Activated T-cell treated with anti-CD3 and anti-CD28 coated beads, Interleukin-2, amount 50 U/mL, for 24 hours (primary cell): ENCODE data around the gene EIF1AD.
A peak's percentile ranks its signal among the peaks of the same experiment; 100 is the strongest.

Experiments
- DNase-seq: peaks from one replicate; pipeline ENCODE4 v3.0.0-alpha.2; 2020
- H3K27ac Mint-ChIP-seq: 2 replicates; pipeline ENCODE4 v1.8.0; 2020; ENCODE audit warnings: mild to moderate bottlenecking, mixed read lengths
- H3K27me3 Mint-ChIP-seq: 2 replicates; pipeline ENCODE4 v1.8.0; 2020; ENCODE audit warnings: mixed read lengths
- H3K36me3 Mint-ChIP-seq: 2 replicates; pipeline ENCODE4 v1.8.0; 2020; ENCODE audit warnings: low read depth, mixed read lengths
- H3K4me1 Mint-ChIP-seq: 2 replicates; pipeline ENCODE4 v1.8.0; 2020; ENCODE audit warnings: low read depth, mixed read lengths
- H3K4me3 Mint-ChIP-seq: 2 replicates; pipeline ENCODE4 v1.8.0; 2020; ENCODE audit warnings: mild to moderate bottlenecking, moderate library complexity, mixed read lengths
- H3K9me3 Mint-ChIP-seq: 2 replicates; pipeline ENCODE4 v1.8.0; 2020; ENCODE audit warnings: mixed read lengths

The EIF1AD gene

DNA sequence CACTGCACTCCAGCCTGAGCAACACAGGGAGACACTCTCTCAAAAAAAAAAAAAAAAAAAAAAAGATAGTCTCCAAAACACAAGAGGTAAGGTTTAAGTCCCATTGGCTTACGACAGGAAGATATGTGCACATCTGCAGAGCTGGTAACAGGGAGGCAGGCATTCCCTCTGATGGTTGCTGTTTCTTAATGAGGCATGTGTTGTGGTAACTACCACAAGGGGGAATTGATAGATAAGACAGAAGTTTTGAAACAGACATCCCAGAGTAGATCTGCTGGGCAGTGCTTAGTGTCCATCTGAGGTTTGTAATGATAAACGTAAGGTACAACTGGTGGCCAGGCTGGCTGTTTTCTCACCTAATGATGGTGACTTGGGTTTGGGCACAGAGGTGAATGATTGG is 4.7 kb downstream of the EIF1AD start:
- no peaks in the 10 kb centered on the region for H3K27me3 Mint-ChIP-seq
- peaks cover 24% of the 10 kb centered on the region for H3K4me1 Mint-ChIP-seq
- H3K4me3 Mint-ChIP-seq: no peak overlapping the region
- H3K27ac Mint-ChIP-seq: peak overlapping the region; percentile 85
- peaks cover 76% of the 10 kb centered on the region for H3K36me3 Mint-ChIP-seq
- DNase-seq: no peak
- H3K9me3 Mint-ChIP-seq: no peaks in the 10 kb centered on the region

DNA sequence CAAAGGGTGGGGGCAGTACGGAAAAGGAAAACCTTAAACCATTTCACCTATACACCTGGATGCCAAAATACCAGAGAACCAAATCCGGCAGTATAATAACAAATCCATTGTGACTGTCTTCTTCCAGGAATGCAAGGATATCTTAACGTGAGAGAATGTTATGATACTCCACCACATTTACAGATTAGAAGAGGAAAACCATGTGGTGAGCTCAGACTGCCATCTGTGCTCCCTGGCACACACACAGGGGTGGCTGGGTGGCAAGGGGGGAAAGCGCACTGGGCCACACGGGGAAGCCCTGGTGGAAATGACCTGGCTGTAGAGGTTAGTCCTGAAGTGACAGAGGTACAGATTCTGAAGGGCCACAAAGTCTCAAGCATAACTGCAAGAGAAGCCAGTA is 9.9 kb downstream of the EIF1AD start:
- Mint-ChIP-seq H3K27me3 (no peaks in the 10 kb centered on the region), H3K27ac (no peak overlapping the region), H3K4me1 (peaks cover 7% of the 10 kb centered on the region), H3K36me3 (peaks cover 43% of the 10 kb centered on the region), H3K4me3 (no peak overlapping the region), H3K9me3 (no peaks in the 10 kb centered on the region)
- DNase-seq: no peak

DNA sequence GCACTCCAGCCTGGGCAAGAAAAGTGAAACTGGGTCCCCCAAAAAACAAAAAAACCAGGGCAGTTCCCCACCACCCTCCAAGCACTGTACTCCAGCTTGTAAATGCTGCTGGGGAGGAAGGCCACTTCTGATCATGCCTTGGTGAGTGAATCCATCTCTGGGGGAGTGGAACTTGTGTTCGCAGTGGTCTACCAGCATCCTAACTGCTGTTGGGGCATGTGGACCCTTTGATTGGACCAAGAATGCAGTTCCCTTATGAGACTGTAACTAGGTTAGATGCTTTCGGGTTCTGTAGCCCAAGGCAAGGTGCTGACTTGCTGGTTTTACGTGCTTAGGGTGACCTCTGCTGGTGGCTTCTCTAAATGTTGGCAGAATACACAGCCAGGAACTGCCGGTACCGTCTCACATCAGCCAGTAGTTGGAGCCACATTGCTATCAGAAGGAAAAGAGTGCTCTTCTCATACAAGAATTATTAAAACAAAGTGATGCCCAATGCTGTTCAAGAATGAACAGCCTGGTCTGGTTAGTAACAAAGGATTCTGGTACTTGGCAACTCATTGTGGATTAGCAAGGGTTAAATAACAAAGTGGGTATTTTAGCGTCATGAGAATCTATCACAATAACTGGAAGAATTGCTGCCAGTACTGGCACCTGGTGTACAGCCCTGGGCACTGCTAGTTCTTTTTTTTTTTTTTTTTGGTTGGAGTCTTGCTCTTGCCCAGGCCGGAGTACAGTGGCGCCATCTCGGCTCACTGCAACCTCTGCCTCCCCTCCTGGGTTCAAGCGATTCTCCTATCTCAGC is 13.0 kb downstream of the EIF1AD start:
- H3K4me3 Mint-ChIP-seq: no peak overlapping the region
- H3K27me3 Mint-ChIP-seq: no peaks in the 10 kb centered on the region
- peak overlapping the region; percentile 80 for H3K27ac Mint-ChIP-seq
- no peaks in the 10 kb centered on the region for H3K9me3 Mint-ChIP-seq
- H3K36me3 Mint-ChIP-seq: peaks cover 22% of the 10 kb centered on the region
- peak; percentile 83 for DNase-seq
- H3K4me1 Mint-ChIP-seq: peaks cover 5% of the 10 kb centered on the region

GRCh38 chr11:65987336-65987735 is 14.6 kb downstream of the EIF1AD start:
- DNase-seq: no peak
- Mint-ChIP-seq H3K4me1 (peaks cover 5% of the 10 kb centered on the region), H3K27ac (no peak overlapping the region), H3K36me3 (peaks cover 17% of the 10 kb centered on the region), H3K27me3 (no peaks in the 10 kb centered on the region), H3K9me3 (no peaks in the 10 kb centered on the region), H3K4me3 (no peak overlapping the region)

DNA sequence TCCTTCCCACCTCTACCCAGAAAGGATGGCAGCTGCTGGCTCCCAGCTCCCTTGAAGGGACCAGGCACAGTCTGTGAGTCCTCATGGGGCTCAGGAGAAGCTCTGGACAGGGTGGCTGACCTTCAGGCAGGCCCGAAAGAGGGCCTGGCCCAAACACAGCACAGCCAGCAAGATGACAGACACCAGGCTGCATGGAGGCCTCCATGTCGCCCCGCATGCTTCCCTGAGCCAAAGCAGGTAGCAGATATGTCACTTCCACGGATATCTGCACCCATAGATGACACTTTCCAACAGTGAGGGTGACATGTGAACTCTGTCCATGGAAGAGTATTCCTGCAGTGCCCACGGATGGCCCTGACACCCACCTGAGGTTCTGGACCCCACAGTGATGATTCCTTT is 18.4 kb downstream of the EIF1AD start:
- DNase-seq: no peak
- Mint-ChIP-seq H3K9me3 (no peaks in the 10 kb centered on the region), H3K27ac (no peak overlapping the region), H3K4me1 (no peaks in the 10 kb centered on the region), H3K4me3 (no peak overlapping the region), H3K27me3 (no peaks in the 10 kb centered on the region), H3K36me3 (peaks cover 18% of the 10 kb centered on the region)

- Mint-ChIP-seq H3K4me1 (no peaks in the 10 kb centered on the region), H3K27ac (no peak overlapping the region), H3K27me3 (no peaks in the 10 kb centered on the region), H3K4me3 (no peak overlapping the region), H3K9me3 (no peaks in the 10 kb centered on the region), H3K36me3 (peaks cover 23% of the 10 kb centered on the region)
- no peak for DNase-seq
These were observed 19.0 kb downstream of the EIF1AD start for GRCh38 chr11:65982824-65983588.

DNA sequence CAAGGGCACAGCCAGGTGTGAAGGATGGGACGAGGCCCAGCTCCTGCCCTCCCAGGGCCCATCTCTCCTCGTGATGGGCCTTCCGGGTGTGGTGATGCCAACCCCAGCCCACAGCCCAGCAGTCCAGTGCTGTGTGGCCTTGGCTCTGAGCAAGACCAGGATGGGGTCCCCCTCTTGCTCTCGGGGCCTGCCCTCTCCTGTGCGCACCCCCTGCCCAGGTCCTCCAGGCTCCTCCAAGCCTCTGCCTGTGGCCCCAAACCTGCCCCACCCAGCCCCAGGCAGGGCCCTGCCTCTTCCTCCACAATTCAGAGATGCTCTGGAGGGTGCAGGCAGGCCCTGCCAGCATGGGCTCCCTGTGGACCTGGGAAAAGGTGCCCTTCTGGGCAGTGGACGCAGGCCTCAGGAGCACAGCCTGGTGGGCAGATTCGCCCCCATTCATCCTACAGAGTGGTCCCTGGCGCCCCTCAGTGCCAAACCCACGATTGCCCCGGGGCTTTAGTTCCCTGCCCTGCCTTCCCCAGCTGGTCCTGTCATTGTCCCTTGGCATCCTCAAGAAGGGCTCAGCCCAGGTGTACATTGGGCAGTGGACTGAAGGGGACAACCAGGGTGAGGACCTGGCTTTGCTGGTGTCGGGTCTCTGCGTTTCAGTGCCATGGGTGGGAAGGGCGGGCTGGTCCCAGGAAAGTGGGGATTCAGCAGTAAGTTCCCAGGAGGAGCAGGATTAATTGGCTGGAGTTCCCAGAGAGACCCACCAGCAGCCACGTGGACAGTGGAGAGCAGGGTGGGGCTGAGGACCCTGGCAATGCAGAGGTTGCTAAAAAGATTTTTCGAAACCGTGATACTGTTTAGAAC is 19.8 kb downstream of the EIF1AD start:
- Mint-ChIP-seq H3K4me3 (no peak overlapping the region), H3K27me3 (no peaks in the 10 kb centered on the region), H3K36me3 (peaks cover 29% of the 10 kb centered on the region), H3K9me3 (no peaks in the 10 kb centered on the region), H3K27ac (no peak overlapping the region), H3K4me1 (no peaks in the 10 kb centered on the region)
- no peak for DNase-seq

GRCh38 chr11:65981101-65981740 is 20.7 kb downstream of the EIF1AD start:
- no peak for DNase-seq
- Mint-ChIP-seq H3K36me3 (peaks cover 39% of the 10 kb centered on the region), H3K4me1 (no peaks in the 10 kb centered on the region), H3K27ac (no peak overlapping the region), H3K27me3 (no peaks in the 10 kb centered on the region), H3K4me3 (no peak overlapping the region), H3K9me3 (no peaks in the 10 kb centered on the region)

GRCh38 chr11:65979261-65979759 is 22.6 kb downstream of the EIF1AD start:
- H3K9me3 Mint-ChIP-seq: no peaks in the 10 kb centered on the region
- H3K27ac Mint-ChIP-seq: no peak overlapping the region
- H3K27me3 Mint-ChIP-seq: no peaks in the 10 kb centered on the region
- no peaks in the 10 kb centered on the region for H3K4me1 Mint-ChIP-seq
- H3K4me3 Mint-ChIP-seq: no peak overlapping the region
- DNase-seq: no peak
- peaks cover 54% of the 10 kb centered on the region for H3K36me3 Mint-ChIP-seq

DNA sequence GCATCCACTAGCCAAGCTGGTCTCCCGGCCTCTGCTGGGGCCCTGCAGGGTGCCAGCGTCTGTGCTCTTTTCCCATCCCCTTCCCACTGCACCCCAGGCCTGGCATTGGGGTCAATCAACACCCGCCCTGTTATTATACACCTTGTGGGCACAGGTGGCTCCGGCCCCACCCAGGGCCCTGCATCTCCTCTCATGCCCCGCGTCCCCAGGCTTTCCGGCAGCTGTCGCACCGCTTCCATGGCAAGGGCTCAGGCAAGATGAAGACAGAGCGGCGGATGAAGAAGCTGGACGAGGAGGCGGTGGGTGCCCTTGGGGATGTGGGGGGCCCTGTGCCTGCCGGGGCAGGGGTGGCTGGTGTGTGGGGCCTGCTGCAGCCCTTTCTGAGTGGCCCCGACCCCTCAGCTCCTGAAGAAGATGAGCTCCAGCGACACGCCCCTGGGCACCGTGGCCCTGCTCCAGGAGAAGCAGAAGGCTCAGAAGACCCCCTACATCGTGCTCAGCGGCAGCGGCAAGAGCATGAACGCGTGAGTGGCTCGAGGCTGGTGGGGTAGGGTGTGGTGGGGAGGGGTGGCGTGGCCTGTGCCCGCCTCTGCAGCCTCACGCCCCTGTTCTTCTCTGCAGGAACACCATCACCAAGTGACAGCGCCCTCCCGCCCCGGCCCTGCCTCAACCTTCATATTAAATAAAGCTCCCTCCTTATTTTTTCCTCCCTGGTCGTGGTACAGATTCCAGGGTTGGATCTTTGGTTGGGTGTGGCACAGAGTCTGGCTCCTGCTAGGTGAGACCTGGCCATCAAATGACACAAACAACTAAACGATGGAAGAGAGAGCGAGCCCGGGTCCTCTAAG is 23.3 kb downstream of the EIF1AD start:
- Mint-ChIP-seq H3K27me3 (no peaks in the 10 kb centered on the region), H3K27ac (peak overlapping the region; percentile 35)

GRCh38 chr11:65977621-65978390 is 24.2 kb downstream of the EIF1AD start:
- Mint-ChIP-seq H3K9me3 (no peaks in the 10 kb centered on the region), H3K4me1 (no peaks in the 10 kb centered on the region), H3K4me3 (no peak overlapping the region), H3K27ac (peak overlapping the region; percentile 52), H3K36me3 (peaks cover 66% of the 10 kb centered on the region), H3K27me3 (no peaks in the 10 kb centered on the region)
- no peak for DNase-seq

More for the DNA sequence above, 23.3 kb downstream of the EIF1AD start:
- no peaks in the 10 kb centered on the region for H3K4me1 Mint-ChIP-seq
- H3K36me3 Mint-ChIP-seq: peaks cover 58% of the 10 kb centered on the region
- no peak overlapping the region for H3K4me3 Mint-ChIP-seq
- no peak for DNase-seq
- no peaks in the 10 kb centered on the region for H3K9me3 Mint-ChIP-seq

DNA sequence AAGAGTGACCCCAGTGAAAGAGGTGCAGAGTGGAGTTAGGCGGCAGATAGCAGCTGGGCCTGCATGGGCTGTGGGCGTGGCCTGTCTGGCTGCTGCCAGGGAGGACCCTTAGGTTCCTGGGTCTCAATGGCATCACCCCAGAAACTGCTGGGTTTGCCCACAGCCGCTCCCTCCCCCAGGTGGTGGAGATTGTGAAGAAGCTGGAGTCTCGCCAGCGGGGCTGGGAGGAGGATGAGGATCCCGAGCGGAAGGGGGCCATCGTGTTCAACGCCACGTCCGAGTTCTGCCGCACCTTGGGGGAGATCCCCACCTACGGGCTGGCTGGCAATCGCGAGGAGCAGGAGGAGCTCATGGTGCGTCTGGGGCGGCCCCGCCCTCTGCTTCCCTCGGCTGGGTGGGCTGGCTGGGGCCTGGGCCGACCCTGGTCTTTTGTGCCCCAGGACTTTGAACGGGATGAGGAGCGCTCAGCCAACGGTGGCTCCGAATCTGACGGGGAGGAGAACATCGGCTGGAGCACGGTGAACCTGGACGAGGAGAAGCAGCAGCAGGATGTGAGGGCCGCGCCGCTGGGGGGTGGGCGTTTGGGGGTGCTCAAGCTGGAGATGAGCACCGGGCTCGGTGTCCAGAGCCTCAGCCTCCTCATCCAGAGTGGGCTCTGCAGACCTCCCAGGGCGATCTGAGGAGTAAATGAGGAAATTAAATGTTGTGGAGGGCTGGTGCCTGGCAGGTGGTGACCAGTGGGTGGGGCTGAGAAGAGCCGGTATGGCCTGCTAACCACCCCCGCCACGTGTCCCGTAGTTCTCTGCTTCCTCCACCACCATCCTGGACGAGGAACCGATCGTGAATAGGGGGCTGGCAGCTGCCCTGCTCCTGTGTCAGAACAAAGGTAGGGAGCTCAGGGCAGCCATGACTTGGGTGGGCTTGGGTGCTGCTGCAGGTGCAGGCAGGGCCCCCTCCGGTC is 25.5 kb downstream of the EIF1AD start:
- H3K4me3 Mint-ChIP-seq: no peak overlapping the region
- DNase-seq: no peak
- H3K27ac Mint-ChIP-seq: peak overlapping the region; percentile 61
- H3K4me1 Mint-ChIP-seq: no peaks in the 10 kb centered on the region
- H3K9me3 Mint-ChIP-seq: no peaks in the 10 kb centered on the region
- H3K27me3 Mint-ChIP-seq: no peaks in the 10 kb centered on the region
- H3K36me3 Mint-ChIP-seq: peaks cover 78% of the 10 kb centered on the region
